HCT116 (cell line): Measurements from ENCODE around the gene LDLRAD4. TPM values are rescaled to one million over a fixed set of nuclear protein-coding genes. Genes with fewer than 3 reads are reported as not detected.

Experiments used
- ATAC-seq: fragments of 200-7000 bp; cut with Tn5 transposase; 2 replicates; pipeline ENCODE4 v1.9.1; 2020; ENCODE audit warnings: mild to moderate bottlenecking, moderate library complexity
- BruUV-seq: library from RNA; stranded (reverse); fragments of 400-500 nt; replicated peaks from 2 replicates; lab custom pipeline; 2021; lab: Mats Ljungman, UMichigan
- CTCF ChIA-PET: fragments of 300-600 bp; sonication (Branson Sonifier 250); formaldehyde crosslinking; loops from one replicate; lab custom pipeline; 2021; ENCODE audit warnings: antibody characterized with exemption; lab: Charles Lee
- POLR2A ChIA-PET: fragments of 300-600, 350-600 bp; sonication (Branson Sonifier 250); formaldehyde crosslinking; loops from one replicate; lab custom pipeline; 2021; ENCODE audit warnings: antibody characterized with exemption; lab: Charles Lee
- RAD21 ChIA-PET, 2 experiments: fragments of 300-600 bp; sonication (Branson Sonifier 250); formaldehyde crosslinking; loops; one replicate each; lab custom pipeline; 2023; ENCODE audit warnings: low total read pairs in 2 of 2; ENCODE audit not compliant: uncharacterized antibody in 2 of 2, unreplicated experiment in 2 of 2, low non-redundant PET in 1 of 2; lab: Charles Lee
- DNase-seq: peaks from one replicate; pipeline ENCODE4 v3.0.0-alpha.2; 2010; ENCODE audit warnings: low read depth, low spot score
- H2AFZ ChIP-seq: fragments of 200-600 bp; shearing (Covaris generic), sonication (generic); 2 replicates; pipeline ENCODE4 v1.6.1; 2017; ENCODE audit warnings: low read depth, mixed run types, mixed read lengths, antibody characterized with exemption, low read length; ENCODE audit not compliant: poor library complexity, severe bottlenecking
- H3K27ac ChIP-seq: 2 replicates; pipeline ENCODE4 v1.5.1; 2012; ENCODE audit warnings: low read depth, low read length
- H3K27me3 ChIP-seq: fragments of 200-600 bp; sonication (generic); 2 replicates; pipeline ENCODE4 v1.6.1; 2016; ENCODE audit warnings: mixed run types, low read length, mixed read lengths; ENCODE audit not compliant: insufficient read depth
- H3K36me3 ChIP-seq, 2 experiments: fragments of 200-500 bp in 1 of 2; fragments of 200-600 bp in 1 of 2; sonication (Bioruptor generic) in 1 of 2; sonication (generic) in 1 of 2; 2 replicates each; pipeline versions ENCODE4 v1.5.1 to v1.6.1; 2014 to 2016; ENCODE audit warnings: low read length in 2 of 2, inconsistent platforms in 1 of 2, mixed read lengths in 1 of 2, mixed run types in 1 of 2; ENCODE audit not compliant: insufficient read depth in 2 of 2, control insufficient read depth in 1 of 2
- H3K4me1 ChIP-seq, 2 experiments: fragments of 200-600 bp in 1 of 2; sonication (generic) in 1 of 2; 2 replicates each; pipeline versions ENCODE4 v1.5.1 to v1.6.1; 2012 to 2017; ENCODE audit warnings: low read length in 2 of 2, inconsistent platforms in 1 of 2, mild to moderate bottlenecking in 1 of 2, mixed read lengths in 1 of 2, mixed run types in 1 of 2, moderate library complexity in 1 of 2; ENCODE audit not compliant: insufficient read depth in 2 of 2, control insufficient read depth in 1 of 2
- H3K4me2 ChIP-seq: fragments of 200-600 bp; sonication (generic); 2 replicates; pipeline ENCODE4 v1.6.1; 2017; ENCODE audit warnings: mixed run types, low read length, mixed read lengths
- H3K4me3 ChIP-seq, 2 experiments: fragments of 200-600 bp in 1 of 2; sonication (generic) in 1 of 2; replicated peaks in 1 of 2; 2 replicates each; pipeline ENCODE4 v1.5.1; 2011 to 2016; ENCODE audit warnings: low read length in 2 of 2, control low read depth in 1 of 2, low read depth in 1 of 2, mild to moderate bottlenecking in 1 of 2, mixed read lengths in 1 of 2, mixed run types in 1 of 2
- H3K79me2 ChIP-seq: fragments of 200-600 bp; sonication (generic); 2 replicates; pipeline ENCODE4 v1.6.1; 2017; ENCODE audit warnings: mild to moderate bottlenecking, mixed run types, low read length, moderate library complexity, mixed read lengths; ENCODE audit not compliant: insufficient read depth
- H3K9ac ChIP-seq: fragments of 200-600 bp; sonication (generic); 2 replicates; pipeline ENCODE4 v1.6.1; 2016; ENCODE audit warnings: low read length, mixed read lengths
- H3K9me2 ChIP-seq: fragments of 200-600 bp; sonication (generic), shearing (Covaris generic); 2 replicates; pipeline ENCODE4 v1.6.1; 2017; ENCODE audit warnings: mixed run types, mild to moderate bottlenecking, moderate library complexity; ENCODE audit not compliant: insufficient read depth
- H3K9me3 ChIP-seq, 2 experiments: fragments of 200-500 bp in 1 of 2; fragments of 200-600 bp in 1 of 2; sonication (Bioruptor generic) in 1 of 2; sonication (generic) in 1 of 2; 2 replicates each; pipeline ENCODE4 v1.6.1; 2014 to 2017; ENCODE audit warnings: low read length in 2 of 2, mixed read lengths in 2 of 2, inconsistent platforms in 1 of 2, low read depth in 1 of 2, mild to moderate bottlenecking in 1 of 2, mixed run types in 1 of 2, moderate library complexity in 1 of 2; ENCODE audit not compliant: control insufficient read depth in 1 of 2, insufficient read depth in 1 of 2
- H4K20me1 ChIP-seq: fragments of 200-600 bp; sonication (generic), shearing (Covaris generic); 2 replicates; pipeline ENCODE4 v1.6.1; 2017; ENCODE audit warnings: mixed run types, mild to moderate bottlenecking, moderate library complexity; ENCODE audit not compliant: insufficient read depth
- CBX3 ChIP-seq: IDR thresholded peaks from 2 replicates; pipeline ENCODE4 v1.6.1; 2012; ENCODE audit warnings: low read depth
- CEBPB ChIP-seq: IDR thresholded peaks from 2 replicates; pipeline ENCODE4 v1.6.1; 2012; ENCODE audit warnings: low read depth
- EGR1 ChIP-seq: IDR thresholded peaks from 2 replicates; pipeline ENCODE4 v1.6.1; 2012; ENCODE audit warnings: low read depth
- EZH2phosphoT487 ChIP-seq: fragments of 200-600 bp; IDR thresholded peaks from 2 replicates; pipeline ENCODE4 v1.6.1; 2018; ENCODE audit warnings: antibody characterized with exemption, borderline replicate concordance
- POLR2A ChIP-seq: IDR thresholded peaks from 2 replicates; pipeline ENCODE4 v1.7.0; 2011; ENCODE audit warnings: borderline replicate concordance; ENCODE audit not compliant: insufficient read depth, insufficient read length; ENCODE audit errors: extremely low read depth
- RAD21 ChIP-seq: IDR thresholded peaks from 2 replicates; pipeline ENCODE4 v1.6.1; 2012; ENCODE audit warnings: low read depth, mild to moderate bottlenecking
- SIN3A ChIP-seq: IDR thresholded peaks from 2 replicates; pipeline ENCODE4 v1.6.1; 2012; ENCODE audit warnings: low read depth
- SP1 ChIP-seq: IDR thresholded peaks from 2 replicates; pipeline ENCODE4 v1.6.1; 2012; ENCODE audit warnings: low read depth
- SRF ChIP-seq: IDR thresholded peaks from 2 replicates; pipeline ENCODE4 v1.6.1; 2012; ENCODE audit warnings: low read depth
- YY1 ChIP-seq: IDR thresholded peaks from 2 replicates; pipeline ENCODE4 v1.6.1; 2011; ENCODE audit warnings: low read length, low read depth, moderate library complexity, mild to moderate bottlenecking; ENCODE audit not compliant: insufficient replicate concordance; ENCODE audit errors: extremely low read depth
- ZFX ChIP-seq: fragments of 450-650 bp; IDR thresholded peaks from 2 replicates; pipeline ENCODE4 v1.6.1; 2017
- ZNF274 ChIP-seq: fragments of 200-500 bp; sonication (Bioruptor generic); IDR thresholded peaks from 2 replicates; pipeline ENCODE4 v1.6.1; 2014; ENCODE audit warnings: mild to moderate bottlenecking, low read depth, low read length, inconsistent platforms
- intact Hi-C: fragments of 100-400 bp; cut with micrococcal nuclease; formaldehyde crosslinking; loops from 2 replicates; pipeline ENCODE4 v1.10.0; 2022
- total RNA-seq: library from RNA; stranded (reverse); gene quantifications from one replicate; pipeline ENCODE4 v1.2.1, GENCODE V29; 2021; ENCODE audit not compliant: unreplicated experiment
- TF ChIP-seq, protein P1 (sequence below), 3 experiments: fragments of 200-600 bp in 1 of 3; sonication (generic) in 1 of 3; IDR thresholded peaks in 2 of 3; conservative IDR thresholded peaks in 1 of 3; 2 replicates each; pipeline ENCODE4 v1.5.1; 2012 to 2017; ENCODE audit warnings: low read depth in 2 of 3, low read length in 2 of 3, antibody characterized with exemption in 1 of 3, borderline replicate concordance in 1 of 3, control low read depth in 1 of 3, mild to moderate bottlenecking in 1 of 3, mixed read lengths in 1 of 3, mixed run types in 1 of 3, moderate library complexity in 1 of 3; ENCODE audit not compliant: insufficient read depth in 1 of 3
- TF ChIP-seq, protein P2 (sequence below): IDR thresholded peaks from 2 replicates; pipeline ENCODE4 v1.6.1; 2011; ENCODE audit warnings: mild to moderate bottlenecking, low read length, moderate library complexity; ENCODE audit not compliant: insufficient replicate concordance; ENCODE audit errors: extremely low read depth
- TF ChIP-seq, protein P3 (sequence below): IDR thresholded peaks from 2 replicates; pipeline ENCODE4 v1.6.1; 2012; ENCODE audit warnings: low read depth

LDLRAD4 gene
- total RNA-seq, 1 experiment from 2014 or later, result 1.2 TPM

DNA sequence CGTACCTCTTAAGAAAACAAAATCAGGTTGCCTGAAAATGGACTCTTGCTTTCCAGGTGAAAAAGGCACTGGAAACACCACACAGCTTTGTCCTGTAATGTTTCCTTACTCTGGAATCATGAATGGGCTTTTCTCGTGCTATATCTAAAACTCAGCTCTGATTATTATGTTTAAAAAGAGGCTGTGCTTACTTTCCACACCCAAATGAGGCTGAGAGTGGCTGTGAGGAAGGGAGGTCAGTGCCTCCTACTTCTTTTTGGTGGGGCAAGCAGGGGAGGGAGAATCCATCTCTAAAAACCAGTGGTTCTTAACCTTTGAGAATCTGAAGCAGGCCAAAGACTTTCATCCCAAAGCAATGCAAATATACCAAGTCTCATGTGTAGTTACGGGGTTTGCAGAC is 359.2 kb downstream of the LDLRAD4 start (continued):
- TF ChIP-seq, protein P1, sequence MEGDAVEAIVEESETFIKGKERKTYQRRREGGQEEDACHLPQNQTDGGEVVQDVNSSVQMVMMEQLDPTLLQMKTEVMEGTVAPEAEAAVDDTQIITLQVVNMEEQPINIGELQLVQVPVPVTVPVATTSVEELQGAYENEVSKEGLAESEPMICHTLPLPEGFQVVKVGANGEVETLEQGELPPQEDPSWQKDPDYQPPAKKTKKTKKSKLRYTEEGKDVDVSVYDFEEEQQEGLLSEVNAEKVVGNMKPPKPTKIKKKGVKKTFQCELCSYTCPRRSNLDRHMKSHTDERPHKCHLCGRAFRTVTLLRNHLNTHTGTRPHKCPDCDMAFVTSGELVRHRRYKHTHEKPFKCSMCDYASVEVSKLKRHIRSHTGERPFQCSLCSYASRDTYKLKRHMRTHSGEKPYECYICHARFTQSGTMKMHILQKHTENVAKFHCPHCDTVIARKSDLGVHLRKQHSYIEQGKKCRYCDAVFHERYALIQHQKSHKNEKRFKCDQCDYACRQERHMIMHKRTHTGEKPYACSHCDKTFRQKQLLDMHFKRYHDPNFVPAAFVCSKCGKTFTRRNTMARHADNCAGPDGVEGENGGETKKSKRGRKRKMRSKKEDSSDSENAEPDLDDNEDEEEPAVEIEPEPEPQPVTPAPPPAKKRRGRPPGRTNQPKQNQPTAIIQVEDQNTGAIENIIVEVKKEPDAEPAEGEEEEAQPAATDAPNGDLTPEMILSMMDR (IDR thresholded peaks at IDR 0.05 in 2 of 3, conservative IDR thresholded peaks at IDR 0.05 in 1 of 3; ENCODE audit: borderline replicate concordance in 1 of 3, insufficient read depth in 1 of 3, low read depth in 2 of 3, low read length in 2 of 3), result no peak
- TF ChIP-seq, protein P2, sequence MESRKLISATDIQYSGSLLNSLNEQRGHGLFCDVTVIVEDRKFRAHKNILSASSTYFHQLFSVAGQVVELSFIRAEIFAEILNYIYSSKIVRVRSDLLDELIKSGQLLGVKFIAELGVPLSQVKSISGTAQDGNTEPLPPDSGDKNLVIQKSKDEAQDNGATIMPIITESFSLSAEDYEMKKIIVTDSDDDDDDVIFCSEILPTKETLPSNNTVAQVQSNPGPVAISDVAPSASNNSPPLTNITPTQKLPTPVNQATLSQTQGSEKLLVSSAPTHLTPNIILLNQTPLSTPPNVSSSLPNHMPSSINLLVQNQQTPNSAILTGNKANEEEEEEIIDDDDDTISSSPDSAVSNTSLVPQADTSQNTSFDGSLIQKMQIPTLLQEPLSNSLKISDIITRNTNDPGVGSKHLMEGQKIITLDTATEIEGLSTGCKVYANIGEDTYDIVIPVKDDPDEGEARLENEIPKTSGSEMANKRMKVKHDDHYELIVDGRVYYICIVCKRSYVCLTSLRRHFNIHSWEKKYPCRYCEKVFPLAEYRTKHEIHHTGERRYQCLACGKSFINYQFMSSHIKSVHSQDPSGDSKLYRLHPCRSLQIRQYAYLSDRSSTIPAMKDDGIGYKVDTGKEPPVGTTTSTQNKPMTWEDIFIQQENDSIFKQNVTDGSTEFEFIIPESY, result no peak
- TF ChIP-seq POLR2A, result no peak
- no peak for TF ChIP-seq SP1
- no peak for TF ChIP-seq YY1

DNA sequence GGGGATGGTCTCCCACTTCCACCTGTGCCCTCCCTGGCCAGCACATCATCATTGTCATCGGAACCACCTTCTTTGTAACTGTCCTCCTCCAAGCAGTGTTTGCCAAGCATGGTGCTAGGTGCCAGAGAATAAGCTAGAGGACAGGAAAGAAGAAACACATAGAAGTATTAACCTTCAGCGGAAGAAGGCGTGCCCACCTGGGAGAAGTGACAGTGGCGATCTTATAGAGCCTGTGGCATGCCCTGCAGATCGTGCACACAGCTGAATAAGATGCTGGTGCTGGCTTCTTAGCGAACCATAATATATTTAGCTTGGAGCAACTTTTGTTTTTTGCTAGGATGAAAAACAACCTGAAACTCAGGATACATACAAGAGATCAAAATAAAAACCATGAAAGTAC is 359.8 kb downstream of the LDLRAD4 start:
- RAD21 ChIA-PET, result no interaction called here
- intact Hi-C loops, result no loop called here
- no peaks in the 10 kb centered on the region for H3K9me2 ChIP-seq
- no peaks in the 10 kb centered on the region for H3K4me1 ChIP-seq
- no peak overlapping the region for H3K4me3 ChIP-seq
- H3K79me2 ChIP-seq, result no peaks in the 10 kb centered on the region
- no TSS peak for BruUV-seq
- no peak overlapping the region for H3K4me2 ChIP-seq
- no peak for DNase-seq
- no peak for ATAC-seq
- H3K36me3 ChIP-seq, result no peaks in the 10 kb centered on the region
- H3K9ac ChIP-seq, result no peak overlapping the region
- CTCF ChIA-PET, result no interaction called here
- H3K27ac ChIP-seq, result no peak overlapping the region
- H3K9me3 ChIP-seq, result no peaks in the 10 kb centered on the region
- POLR2A ChIA-PET, result no interaction called here
- H2AFZ ChIP-seq, result no peak overlapping the region
- no peaks in the 10 kb centered on the region for H3K27me3 ChIP-seq
- no peaks in the 10 kb centered on the region for H4K20me1 ChIP-seq
- TF ChIP-seq YY1 (no peak), RAD21 (no peak), SRF (no peak), CEBPB (no peak), CBX3 (no peak), SIN3A (no peak), ZFX (no peak), EGR1 (no peak), EZH2phosphoT487 (no peak), ZNF274 (no peak)
- TF ChIP-seq, protein P2, result no peak
- TF ChIP-seq, protein P3, sequence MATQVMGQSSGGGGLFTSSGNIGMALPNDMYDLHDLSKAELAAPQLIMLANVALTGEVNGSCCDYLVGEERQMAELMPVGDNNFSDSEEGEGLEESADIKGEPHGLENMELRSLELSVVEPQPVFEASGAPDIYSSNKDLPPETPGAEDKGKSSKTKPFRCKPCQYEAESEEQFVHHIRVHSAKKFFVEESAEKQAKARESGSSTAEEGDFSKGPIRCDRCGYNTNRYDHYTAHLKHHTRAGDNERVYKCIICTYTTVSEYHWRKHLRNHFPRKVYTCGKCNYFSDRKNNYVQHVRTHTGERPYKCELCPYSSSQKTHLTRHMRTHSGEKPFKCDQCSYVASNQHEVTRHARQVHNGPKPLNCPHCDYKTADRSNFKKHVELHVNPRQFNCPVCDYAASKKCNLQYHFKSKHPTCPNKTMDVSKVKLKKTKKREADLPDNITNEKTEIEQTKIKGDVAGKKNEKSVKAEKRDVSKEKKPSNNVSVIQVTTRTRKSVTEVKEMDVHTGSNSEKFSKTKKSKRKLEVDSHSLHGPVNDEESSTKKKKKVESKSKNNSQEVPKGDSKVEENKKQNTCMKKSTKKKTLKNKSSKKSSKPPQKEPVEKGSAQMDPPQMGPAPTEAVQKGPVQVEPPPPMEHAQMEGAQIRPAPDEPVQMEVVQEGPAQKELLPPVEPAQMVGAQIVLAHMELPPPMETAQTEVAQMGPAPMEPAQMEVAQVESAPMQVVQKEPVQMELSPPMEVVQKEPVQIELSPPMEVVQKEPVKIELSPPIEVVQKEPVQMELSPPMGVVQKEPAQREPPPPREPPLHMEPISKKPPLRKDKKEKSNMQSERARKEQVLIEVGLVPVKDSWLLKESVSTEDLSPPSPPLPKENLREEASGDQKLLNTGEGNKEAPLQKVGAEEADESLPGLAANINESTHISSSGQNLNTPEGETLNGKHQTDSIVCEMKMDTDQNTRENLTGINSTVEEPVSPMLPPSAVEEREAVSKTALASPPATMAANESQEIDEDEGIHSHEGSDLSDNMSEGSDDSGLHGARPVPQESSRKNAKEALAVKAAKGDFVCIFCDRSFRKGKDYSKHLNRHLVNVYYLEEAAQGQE, result no peak
